Endothelial cell (in vitro differentiated cells): ENCODE data around the gene NUDT16. TPM values are rescaled to one million over a fixed set of nuclear protein-coding genes. Genes with fewer than 3 reads are reported as not detected.

Experiments used
- DNase-seq: peaks from one replicate; pipeline ENCODE4 v3.0.0; 2021; ENCODE audit warnings: low spot score
- H3K27ac Mint-ChIP-seq: one replicate; pipeline ENCODE4 v1.8.0; 2021; ENCODE audit warnings: mixed read lengths, inconsistent platforms; ENCODE audit not compliant: unreplicated experiment
- H3K27me3 Mint-ChIP-seq: one replicate; pipeline ENCODE4 v1.8.0; 2021; ENCODE audit warnings: mild to moderate bottlenecking, moderate library complexity, mixed read lengths, inconsistent platforms; ENCODE audit not compliant: unreplicated experiment
- H3K36me3 Mint-ChIP-seq: one replicate; pipeline ENCODE4 v1.8.0; 2021; ENCODE audit warnings: mild to moderate bottlenecking, low read depth, mixed read lengths, inconsistent platforms; ENCODE audit not compliant: unreplicated experiment
- H3K4me1 Mint-ChIP-seq: one replicate; pipeline ENCODE4 v1.8.0; 2021; ENCODE audit warnings: mild to moderate bottlenecking, mixed read lengths, inconsistent platforms; ENCODE audit not compliant: unreplicated experiment
- H3K4me3 Mint-ChIP-seq: one replicate; pipeline ENCODE4 v1.8.0; 2021; ENCODE audit warnings: mild to moderate bottlenecking, mixed read lengths, inconsistent platforms; ENCODE audit not compliant: unreplicated experiment
- H3K9me3 Mint-ChIP-seq: one replicate; pipeline ENCODE4 v1.8.0; 2021; ENCODE audit warnings: mixed read lengths, inconsistent platforms; ENCODE audit not compliant: unreplicated experiment
- CTCF ChIP-seq: fragments of 200-600 bp; sonication (generic); IDR thresholded peaks from one replicate; pipeline ENCODE4 v1.5.0; 2021; ENCODE audit warnings: antibody characterized with exemption; ENCODE audit not compliant: unreplicated experiment
- total RNA-seq: library from RNA; stranded (reverse); fragmentation: NEBNext Ultra II Directional; extraction: Animal tissue kit (Norgen Biotek cat#: 25700); gene quantifications from one replicate; pipeline ENCODE4 v1.2.1, GENCODE V29; 2021; ENCODE audit not compliant: unreplicated experiment

Gene NUDT16
- total RNA-seq, 1 donor from 2014 or later = 26.0 TPM

GRCh38 chr3:131403216-131403895 is 21.8 kb downstream of the NUDT16 start:
- H3K9me3 Mint-ChIP-seq = no peaks in the 10 kb centered on the region
- no peak overlapping the region for H3K4me3 Mint-ChIP-seq
- no peak for DNase-seq
- H3K27me3 Mint-ChIP-seq = no peaks in the 10 kb centered on the region
- H3K27ac Mint-ChIP-seq = no peak overlapping the region
- no peak for TF ChIP-seq CTCF
- peaks cover 5% of the 10 kb centered on the region for H3K4me1 Mint-ChIP-seq
- H3K36me3 Mint-ChIP-seq = no peaks in the 10 kb centered on the region

- Mint-ChIP-seq H3K9me3 (no peaks in the 10 kb centered on the region), H3K36me3 (no peaks in the 10 kb centered on the region), H3K4me1 (peaks cover 5% of the 10 kb centered on the region), H3K4me3 (no peak overlapping the region), H3K27me3 (no peaks in the 10 kb centered on the region), H3K27ac (no peak overlapping the region)
- TF ChIP-seq CTCF = no peak
- DNase-seq = no peak
Observed at GRCh38 chr3:131405411-131405810, 23.8 kb downstream of the NUDT16 start.

- H3K36me3 Mint-ChIP-seq = no peaks in the 10 kb centered on the region
Observed at GRCh38 chr3:131406274-131406673, 24.7 kb downstream of the NUDT16 start.

GRCh38 chr3:131417751-131418150 is 36.2 kb downstream of the NUDT16 start:
- H3K9me3 Mint-ChIP-seq = no peaks in the 10 kb centered on the region
- H3K4me3 Mint-ChIP-seq = no peak overlapping the region

More at GRCh38 chr3:131406274-131406673, 24.7 kb downstream of the NUDT16 start:
- no peak for DNase-seq
- no peaks in the 10 kb centered on the region for H3K27me3 Mint-ChIP-seq
- H3K4me3 Mint-ChIP-seq = no peak overlapping the region
- H3K27ac Mint-ChIP-seq = no peak overlapping the region
- peaks cover 5% of the 10 kb centered on the region for H3K4me1 Mint-ChIP-seq
- no peak for TF ChIP-seq CTCF
- H3K9me3 Mint-ChIP-seq = no peaks in the 10 kb centered on the region

More at GRCh38 chr3:131417751-131418150, 36.2 kb downstream of the NUDT16 start:
- Mint-ChIP-seq H3K27ac (no peak overlapping the region), H3K36me3 (no peaks in the 10 kb centered on the region), H3K27me3 (peaks cover 5% of the 10 kb centered on the region), H3K4me1 (no peaks in the 10 kb centered on the region)
- no peak for TF ChIP-seq CTCF
- no peak for DNase-seq
